MM.1S (cell line): ENCODE measurements around the gene TENM4.

ENCODE experiments used
- DNase-seq: peaks from one replicate; pipeline ENCODE4 v3.0.0-alpha.2; 2015
- H2AFZ ChIP-seq: fragments of 300-600 bp; sonication (generic); 2 replicates; pipeline ENCODE4 v1.6.0; 2016; ENCODE audit warnings: antibody characterized with exemption, low read length
- H3F3A ChIP-seq: fragments of 300-600 bp; sonication (generic); 2 replicates; pipeline ENCODE4 v1.6.1; 2016; ENCODE audit warnings: mild to moderate bottlenecking, antibody characterized with exemption, low read length, moderate library complexity, mixed read lengths; ENCODE audit not compliant: insufficient read depth
- H3K27ac ChIP-seq: fragments of 300-600 bp; sonication (generic); 2 replicates; pipeline ENCODE4 v1.5.1; 2016; ENCODE audit warnings: mild to moderate bottlenecking, low read length
- H3K27me3 ChIP-seq: fragments of 300-600 bp; sonication (generic); replicated peaks from 2 replicates; pipeline ENCODE4 v1.6.0; 2016; ENCODE audit warnings: low read length; ENCODE audit not compliant: insufficient read depth
- H3K36me3 ChIP-seq: fragments of 300-600 bp; sonication (generic); replicated peaks from 2 replicates; pipeline ENCODE4 v1.6.1; 2016; ENCODE audit warnings: mild to moderate bottlenecking, low read length, mixed read lengths; ENCODE audit not compliant: insufficient read depth
- H3K4me1 ChIP-seq: fragments of 300-600 bp; sonication (generic); 2 replicates; pipeline ENCODE4 v1.6.1; 2016; ENCODE audit warnings: low read length, mixed read lengths
- H3K4me2 ChIP-seq: fragments of 300-600 bp; sonication (generic); 2 replicates; pipeline ENCODE4 v1.6.0; 2016; ENCODE audit warnings: low read depth, low read length
- H3K4me3 ChIP-seq: fragments of 300-600 bp; sonication (generic); 2 replicates; pipeline ENCODE4 v1.5.1; 2016; ENCODE audit warnings: low read length, mixed read lengths
- H3K79me2 ChIP-seq: fragments of 300-600 bp; sonication (generic); 2 replicates; pipeline ENCODE4 v1.6.1; 2016; ENCODE audit warnings: mixed run types, low read length, mixed read lengths
- H3K9ac ChIP-seq: fragments of 300-600 bp; sonication (generic); 2 replicates; pipeline ENCODE4 v1.6.1; 2016; ENCODE audit warnings: low read length, mixed read lengths
- H3K9me2 ChIP-seq: fragments of 300-600 bp; sonication (generic); replicated peaks from 2 replicates; pipeline ENCODE4 v1.6.1; 2016; ENCODE audit warnings: mild to moderate bottlenecking, low read length, mixed read lengths; ENCODE audit not compliant: insufficient read depth
- H3K9me3 ChIP-seq: fragments of 300-600 bp; sonication (generic); replicated peaks from 2 replicates; pipeline ENCODE4 v1.6.1; 2016; ENCODE audit warnings: mild to moderate bottlenecking, low read length, mixed read lengths; ENCODE audit not compliant: insufficient read depth
- H4K20me1 ChIP-seq: fragments of 300-600 bp; sonication (generic); 2 replicates; pipeline ENCODE4 v1.6.1; 2016; ENCODE audit warnings: mild to moderate bottlenecking, low read length, moderate library complexity, mixed read lengths; ENCODE audit not compliant: insufficient read depth
- CTCF ChIP-seq: fragments of 300-600 bp; sonication (generic); IDR thresholded peaks from 2 replicates; pipeline ENCODE4 v1.5.1; 2016; ENCODE audit warnings: antibody characterized with exemption, low read length, mixed read lengths
- EZH2 ChIP-seq: fragments of 300-600 bp; sonication (generic); optimal IDR thresholded peaks from 2 replicates; pipeline ENCODE3; 2017; ENCODE audit warnings: low read depth, mild to moderate bottlenecking, antibody characterized with exemption, low read length, mixed read lengths
- EZH2phosphoT487 ChIP-seq: fragments of 300-600 bp; sonication (generic); IDR thresholded peaks from 2 replicates; pipeline ENCODE4 v1.6.1; 2018; ENCODE audit warnings: antibody characterized with exemption, low read length

The TENM4 gene

GRCh38 chr11:79047980-79048379 is 392.9 kb downstream of the TENM4 start:
- Histone ChIP-seq H3F3A (no peaks in the 10 kb centered on the region), H3K79me2 (no peaks in the 10 kb centered on the region), H3K9me2 (no peaks in the 10 kb centered on the region), H3K4me3 (no peak overlapping the region), H4K20me1 (no peaks in the 10 kb centered on the region), H3K9me3 (no peaks in the 10 kb centered on the region), H3K4me2 (no peak overlapping the region), H3K9ac (no peak overlapping the region), H3K36me3 (no peaks in the 10 kb centered on the region), H3K27ac (no peak overlapping the region), H3K27me3 (no peaks in the 10 kb centered on the region), H2AFZ (no peak overlapping the region), H3K4me1 (no peaks in the 10 kb centered on the region)
- no peak for TF ChIP-seq EZH2phosphoT487
- TF ChIP-seq CTCF = no peak
- TF ChIP-seq EZH2 = no peak
- no peak for DNase-seq

- Histone ChIP-seq H3K36me3 (no peaks in the 10 kb centered on the region), H3K27ac (no peak overlapping the region), H2AFZ (no peak overlapping the region), H3K27me3 (no peaks in the 10 kb centered on the region), H3K9ac (no peak overlapping the region), H3K4me1 (no peaks in the 10 kb centered on the region), H3K4me2 (no peak overlapping the region), H4K20me1 (no peaks in the 10 kb centered on the region), H3K9me3 (no peaks in the 10 kb centered on the region), H3K79me2 (no peaks in the 10 kb centered on the region), H3K4me3 (no peak overlapping the region), H3K9me2 (no peaks in the 10 kb centered on the region), H3F3A (no peaks in the 10 kb centered on the region)
- TF ChIP-seq EZH2 (no peak), EZH2phosphoT487 (no peak), CTCF (no peak)
- DNase-seq = no peak
These were observed 393.5 kb downstream of the TENM4 start for GRCh38 chr11:79047321-79047720.

GRCh38 chr11:79046366-79046765 is 394.5 kb downstream of the TENM4 start:
- no peaks in the 10 kb centered on the region for H3K27me3 ChIP-seq
- no peaks in the 10 kb centered on the region for H3K4me1 ChIP-seq
- H3K79me2 ChIP-seq = no peaks in the 10 kb centered on the region
- H3K9me2 ChIP-seq = no peaks in the 10 kb centered on the region
- no peak overlapping the region for H3K27ac ChIP-seq
- H4K20me1 ChIP-seq = no peaks in the 10 kb centered on the region
- no peak overlapping the region for H3K4me2 ChIP-seq
- no peak overlapping the region for H2AFZ ChIP-seq
- DNase-seq = no peak
- H3K36me3 ChIP-seq = no peaks in the 10 kb centered on the region
- H3K4me3 ChIP-seq = no peak overlapping the region
- TF ChIP-seq EZH2 = no peak
- TF ChIP-seq CTCF = no peak
- TF ChIP-seq EZH2phosphoT487 = no peak
- no peaks in the 10 kb centered on the region for H3K9me3 ChIP-seq
- H3F3A ChIP-seq = no peaks in the 10 kb centered on the region
- H3K9ac ChIP-seq = no peak overlapping the region
